AG04450 (cell line): ENCODE data around the gene OPA3. TPM values are rescaled to one million over a fixed set of nuclear protein-coding genes. Genes with fewer than 3 reads are reported as not detected.

Experiments used
- CTCF ChIA-PET: fragments of 300-600, 350-600 bp; formaldehyde crosslinking; extraction: SDS; loops from one replicate; lab custom pipeline; 2022; ENCODE audit warnings: antibody characterized with exemption, inconsistent platforms; lab: Charles Lee
- POLR2A ChIA-PET: fragments of 350-600 bp; formaldehyde crosslinking; extraction: SDS; loops from one replicate; lab custom pipeline; 2021; ENCODE audit warnings: antibody characterized with exemption, inconsistent platforms; lab: Yijun Ruan, JAX
- DNase-seq: peaks from one replicate; pipeline ENCODE4 v3.0.0-alpha.2; 2011; ENCODE audit warnings: low read depth, low spot score
- H3K27ac ChIP-seq: one replicate; pipeline ENCODE4 v1.5.1; 2012; ENCODE audit warnings: low read depth, low read length, control low read depth
- H3K27me3 ChIP-seq: one replicate; pipeline ENCODE4 v1.6.0; 2012; ENCODE audit warnings: low read length; ENCODE audit not compliant: control insufficient read depth, insufficient read depth
- H3K4me3 ChIP-seq: 2 replicates; pipeline ENCODE4 v1.5.1; 2011; ENCODE audit warnings: mild to moderate bottlenecking, low read depth, low read length, control low read depth
- H3K9me3 ChIP-seq: 2 replicates; pipeline ENCODE4 v1.5.1; 2012; ENCODE audit warnings: low read length; ENCODE audit not compliant: control insufficient read depth, insufficient read depth
- CTCF ChIP-seq: IDR thresholded peaks from 2 replicates; pipeline ENCODE4 v1.5.1; 2011; ENCODE audit warnings: low read depth, low read length, control low read depth, inconsistent platforms
- polyA plus RNA-seq: library from polyadenylated mRNA; depleted of rRNA; stranded (reverse); fragments of >200 nt; gene quantifications from 2 replicates; pipeline ENCODE4 v1.2.3, GENCODE V29; 2011

Gene OPA3
- polyA plus RNA-seq, 1 experiment = 12.2 TPM

GRCh38 chr19:45496349-45496953 lies 88.2 kb downstream of the OPA3 start:
- TF ChIP-seq CTCF = no peak
- H3K9me3 ChIP-seq = peaks cover 3% of the 10 kb centered on the region; the same call in 1 of the 2 replicates
- ChIA-PET POLR2A (interaction anchor here (1.5 kb wide), 1 partner anchor 11 kb away, joined by 7 read pairs; no protein-coding TSS in a partner anchor), CTCF (interaction anchor here (1.1 to 6.9 kb wide), 2 partner anchors 11 to 57 kb away, joined by 5 to 54 read pairs; no protein-coding TSS in a partner anchor)
- peaks cover 4% of the 10 kb centered on the region for H3K27me3 ChIP-seq
- DNase-seq = no peak
- H3K27ac ChIP-seq = no peak overlapping the region
- H3K4me3 ChIP-seq = peak overlapping the region; percentile 74

GRCh38 chr19:45495178-45495577 lies 89.4 kb downstream of the OPA3 start:
- CTCF ChIA-PET = interaction anchor here (0.6 to 6.9 kb wide), 4 partner anchors 9 to 185 kb away, joined by 5 to 54 read pairs (median 7); no protein-coding TSS in a partner anchor
- Histone ChIP-seq H3K9me3 (peaks cover 3% of the 10 kb centered on the region; the same call in 1 of the 2 replicates), H3K27ac (no peak overlapping the region), H3K27me3 (peaks cover 4% of the 10 kb centered on the region), H3K4me3 (no peak overlapping the region)
- TF ChIP-seq CTCF = no peak
- no peak for DNase-seq
- POLR2A ChIA-PET = interaction anchor here (0.5 to 0.7 kb wide), 2 partner anchors 13 to 16 kb away, joined by 3 to 5 read pairs; no protein-coding TSS in a partner anchor

GRCh38 chr19:45494261-45494916 lies 90.2 kb downstream of the OPA3 start:
- Histone ChIP-seq H3K9me3 (peaks cover 3% of the 10 kb centered on the region; the same call in 1 of the 2 replicates), H3K4me3 (no peak overlapping the region), H3K27me3 (peaks cover 2% of the 10 kb centered on the region), H3K27ac (no peak overlapping the region)
- POLR2A ChIA-PET = interaction anchor here (0.6 kb wide), 1 partner anchor 9 kb away, joined by 3 read pairs; no protein-coding TSS in a partner anchor
- no peak for DNase-seq
- CTCF ChIA-PET = interaction anchor here (0.6 to 6.9 kb wide), 4 partner anchors 8 to 186 kb away, joined by 5 to 54 read pairs (median 7); no protein-coding TSS in a partner anchor
- TF ChIP-seq CTCF = no peak

GRCh38 chr19:45492627-45493470 lies 91.8 kb downstream of the OPA3 start:
- TF ChIP-seq CTCF = no peak
- DNase-seq = no peak
- POLR2A ChIA-PET = interaction anchor here (0.6 kb wide), 1 partner anchor 42 kb away, joined by 11 read pairs; no protein-coding TSS in a partner anchor
- no peaks in the 10 kb centered on the region for H3K27me3 ChIP-seq
- H3K27ac ChIP-seq = peak overlapping the region; percentile 39
- CTCF ChIA-PET = interaction anchor here (0.6 to 1.5 kb wide), 5 partner anchors 8 to 137 kb away, joined by 3 to 5 read pairs (median 4); no protein-coding TSS in a partner anchor
- H3K9me3 ChIP-seq = no peaks in the 10 kb centered on the region
- peak overlapping the region; percentile 69 for H3K4me3 ChIP-seq
